ENCODE measurements around the gene MFNG.
"Not testable (repeated sequence)": the region's sequence is repeated elsewhere in the genome, so short reads cannot be mapped to it uniquely, and the experiment has no call there.

The MFNG gene

GRCh38 chr22:37473437-37473946, 12.7 kb downstream of the MFNG start:
- DNase-seq (ENCODE audit: low read depth in 2 of 2) = no peak

GRCh38 chr22:37472418-37473006, 13.7 kb downstream of the MFNG start:
- peak in 1 of 2 donors; percentile 30 for DNase-seq (ENCODE audit: low read depth in 2 of 2)

- DNase-seq (ENCODE audit: low read depth in 2 of 2) = no peak
These were observed 14.3 kb downstream of the MFNG start for GRCh38 chr22:37471727-37472417.

GRCh38 chr22:37470087-37470445, 16.1 kb downstream of the MFNG start:
- no peak for DNase-seq (ENCODE audit: low read depth in 2 of 2)

GRCh38 chr22:37469416-37470086, 16.6 kb downstream of the MFNG start:
- no peak for DNase-seq (ENCODE audit: low read depth in 2 of 2)

GRCh38 chr22:37468201-37468695, 17.9 kb downstream of the MFNG start:
- not testable (repeated sequence) for DNase-seq (ENCODE audit: low read depth in 2 of 2)

- DNase-seq (ENCODE audit: low read depth in 2 of 2) = no peak
These were observed 18.7 kb downstream of the MFNG start for GRCh38 chr22:37467391-37467955.

GRCh38 chr22:37464181-37464580, 22.0 kb downstream of the MFNG start:
- DNase-seq (ENCODE audit: low read depth in 2 of 2) = no peak

GRCh38 chr22:37462983-37463382, 23.2 kb downstream of the MFNG start:
- no peak for DNase-seq (ENCODE audit: low read depth in 2 of 2)

GRCh38 chr22:37462436-37462835, 23.7 kb downstream of the MFNG start:
- DNase-seq (ENCODE audit: low read depth in 2 of 2) = no peak

- no peak for DNase-seq (ENCODE audit: low read depth in 2 of 2)
These were observed 24.2 kb downstream of the MFNG start for GRCh38 chr22:37461961-37462360.

GRCh38 chr22:37460684-37461083, 25.5 kb downstream of the MFNG start:
- DNase-seq (ENCODE audit: low read depth in 2 of 2) = no peak

- no peak for DNase-seq (ENCODE audit: low read depth in 2 of 2)
These were observed 27.0 kb downstream of the MFNG start for GRCh38 chr22:37459206-37459605.

GRCh38 chr22:37457093-37457893, 28.9 kb downstream of the MFNG start:
- peak; percentile 80 to 89 for DNase-seq (ENCODE audit: low read depth in 2 of 2)

- no peak for DNase-seq (ENCODE audit: low read depth in 2 of 2)
These were observed 29.8 kb downstream of the MFNG start for GRCh38 chr22:37456346-37456745.

GRCh38 chr22:37455896-37456295, 30.3 kb downstream of the MFNG start:
- DNase-seq (ENCODE audit: low read depth in 2 of 2) = no peak

- no peak for DNase-seq (ENCODE audit: low read depth in 2 of 2)
These were observed 31.1 kb downstream of the MFNG start for GRCh38 chr22:37454857-37455686.

- DNase-seq (ENCODE audit: low read depth in 2 of 2) = no peak
These were observed 32.5 kb downstream of the MFNG start for GRCh38 chr22:37453696-37454095.

- DNase-seq (ENCODE audit: low read depth in 2 of 2) = no peak
These were observed 35.0 kb downstream of the MFNG start for GRCh38 chr22:37451218-37451617.

GRCh38 chr22:37449331-37450001, 36.7 kb downstream of the MFNG start:
- DNase-seq (ENCODE audit: low read depth in 2 of 2) = no peak

Data from activated CD4-positive, alpha-beta T cell treated with anti-CD3 and anti-CD28 coated beads for 24 hours (primary cell).